Subcutaneous adipose tissue (tissue), 4 donors: ENCODE measurements around the gene SLC9A3. TPM values are rescaled to one million over a fixed set of nuclear protein-coding genes. Genes with fewer than 3 reads are reported as not detected.

Experiments
- total RNA-seq, 4 donors: library from RNA; depleted of rRNA; stranded (reverse); fragments of >200 nt; gene quantifications; one replicate each; pipeline ENCODE4 v1.1.0, GENCODE V29; 2016
- TF ChIP-seq, protein P1 (sequence below): fragments of 450-650 bp; IDR thresholded peaks from one replicate; pipeline ENCODE4 v1.5.1; 2016; ENCODE audit warnings: low read depth, mild to moderate bottlenecking, control low read depth, antibody characterized with exemption, moderate library complexity

SLC9A3 gene
- 1 to 10 TPM; 1.3 to 2.3 (median 1.6) TPM for total RNA-seq

DNA sequence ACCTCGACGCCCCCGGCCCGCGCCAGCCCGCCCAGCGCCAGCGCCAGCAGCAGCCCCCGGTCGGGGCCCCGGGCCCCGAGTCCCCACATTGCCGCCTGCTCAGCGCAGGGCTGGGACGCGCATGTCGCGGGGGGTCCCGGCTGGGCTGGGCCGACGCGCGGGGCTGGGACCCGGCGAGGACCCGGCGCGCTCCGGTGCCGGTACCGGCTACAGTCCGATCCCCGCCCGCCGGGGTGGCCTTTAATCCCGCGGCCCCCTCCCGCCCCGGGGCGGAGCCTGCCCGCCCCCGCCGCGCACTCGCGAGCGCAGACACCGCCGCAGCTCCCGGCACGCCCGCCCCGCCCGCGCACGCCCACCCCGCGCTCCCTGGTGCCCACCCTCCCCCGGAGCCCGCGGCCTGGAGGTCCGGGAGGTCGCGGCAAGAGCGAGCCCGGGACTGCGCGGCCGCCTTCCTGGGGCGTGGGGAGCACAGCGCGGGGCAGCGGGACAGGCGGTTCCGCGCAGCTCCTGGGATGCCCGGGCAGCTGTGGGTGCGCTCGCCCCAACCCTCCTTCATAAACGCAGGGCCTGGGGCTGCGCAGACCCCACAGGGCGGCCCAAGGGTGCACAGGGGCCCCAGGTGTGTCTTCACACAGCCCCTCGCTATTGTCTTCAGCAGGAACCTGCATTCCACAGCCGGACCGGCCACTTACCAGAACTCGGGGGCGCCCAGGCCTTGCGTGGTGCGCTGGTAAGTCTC is at the start of gene SLC9A3:
TSS of gene SLC9A3 (minus strand) at position 216 of the 739 bp plus-strand sequence.
- TF ChIP-seq, protein P1, sequence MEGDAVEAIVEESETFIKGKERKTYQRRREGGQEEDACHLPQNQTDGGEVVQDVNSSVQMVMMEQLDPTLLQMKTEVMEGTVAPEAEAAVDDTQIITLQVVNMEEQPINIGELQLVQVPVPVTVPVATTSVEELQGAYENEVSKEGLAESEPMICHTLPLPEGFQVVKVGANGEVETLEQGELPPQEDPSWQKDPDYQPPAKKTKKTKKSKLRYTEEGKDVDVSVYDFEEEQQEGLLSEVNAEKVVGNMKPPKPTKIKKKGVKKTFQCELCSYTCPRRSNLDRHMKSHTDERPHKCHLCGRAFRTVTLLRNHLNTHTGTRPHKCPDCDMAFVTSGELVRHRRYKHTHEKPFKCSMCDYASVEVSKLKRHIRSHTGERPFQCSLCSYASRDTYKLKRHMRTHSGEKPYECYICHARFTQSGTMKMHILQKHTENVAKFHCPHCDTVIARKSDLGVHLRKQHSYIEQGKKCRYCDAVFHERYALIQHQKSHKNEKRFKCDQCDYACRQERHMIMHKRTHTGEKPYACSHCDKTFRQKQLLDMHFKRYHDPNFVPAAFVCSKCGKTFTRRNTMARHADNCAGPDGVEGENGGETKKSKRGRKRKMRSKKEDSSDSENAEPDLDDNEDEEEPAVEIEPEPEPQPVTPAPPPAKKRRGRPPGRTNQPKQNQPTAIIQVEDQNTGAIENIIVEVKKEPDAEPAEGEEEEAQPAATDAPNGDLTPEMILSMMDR: no peak

DNA sequence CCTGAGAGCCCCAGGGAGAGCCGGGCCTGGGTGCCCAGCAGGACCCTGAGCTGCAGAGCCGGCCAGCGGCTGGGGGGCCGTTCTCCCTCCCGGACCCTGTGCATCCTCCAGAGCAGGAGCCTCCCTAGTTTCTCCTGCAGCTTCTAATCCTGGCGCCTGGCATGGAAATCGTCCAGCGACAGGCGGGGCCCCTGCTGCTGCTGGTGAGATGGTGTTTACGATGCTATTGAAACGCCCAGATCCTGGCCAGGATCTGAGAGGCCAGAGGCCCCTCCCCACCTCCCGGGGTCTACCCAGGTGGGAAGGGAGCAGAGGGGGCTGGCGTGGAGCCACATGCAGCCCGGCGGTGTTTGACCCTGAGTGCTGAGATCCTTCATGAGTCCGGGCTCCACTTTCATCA is 49.7 kb upstream of the SLC9A3 start:
- TF ChIP-seq, protein P1: no peak

DNA sequence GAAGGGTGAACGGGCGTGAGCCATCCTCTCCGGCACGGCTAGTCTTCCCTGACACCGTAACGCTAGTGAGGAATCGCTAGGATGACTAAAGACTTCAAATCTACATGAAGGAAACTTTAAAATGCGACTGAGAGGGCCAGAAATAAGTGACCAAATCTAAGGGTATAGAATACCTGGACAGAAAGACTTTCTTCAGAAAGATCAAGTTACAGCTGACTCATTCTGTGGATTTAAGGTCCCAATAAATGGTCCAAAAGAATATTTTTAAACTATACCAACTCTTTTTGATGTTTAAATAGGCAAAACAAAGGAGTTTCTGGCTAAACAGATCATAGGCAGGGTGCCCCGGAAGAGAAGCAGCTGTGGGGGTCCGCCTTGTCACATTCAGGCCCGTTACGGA is 49.0 kb upstream of the SLC9A3 start:
- TF ChIP-seq, protein P1: no peak

DNA sequence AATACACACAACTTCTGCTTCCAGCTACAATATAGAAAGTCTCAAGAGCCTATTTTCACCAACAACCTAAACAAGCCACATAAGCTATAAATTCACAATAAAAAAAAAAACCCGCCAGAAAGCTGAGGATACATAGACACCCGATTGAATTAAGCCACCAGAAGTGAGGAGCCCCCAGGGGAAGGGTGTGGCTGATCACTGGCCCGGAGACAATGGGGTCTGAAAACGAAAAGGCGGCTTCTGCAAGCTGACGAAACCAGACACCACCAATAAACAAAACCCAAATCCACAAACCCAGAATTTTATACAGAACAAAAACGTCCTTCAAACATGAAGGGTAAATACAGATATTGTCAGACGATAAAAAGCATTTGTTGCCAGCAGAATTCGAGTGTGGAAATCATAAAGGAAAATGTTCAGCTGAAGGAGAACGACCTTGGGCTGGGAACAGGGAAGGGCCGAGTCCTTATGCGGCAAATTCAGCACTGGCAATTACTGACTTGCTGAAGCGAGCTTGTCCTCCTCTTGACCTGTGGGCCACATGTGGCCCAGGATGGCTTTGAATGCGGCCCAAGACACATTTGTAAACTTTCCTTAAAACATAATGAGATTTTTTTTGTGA is 48.3 kb upstream of the SLC9A3 start:
- TF ChIP-seq, protein P1: no peak

DNA sequence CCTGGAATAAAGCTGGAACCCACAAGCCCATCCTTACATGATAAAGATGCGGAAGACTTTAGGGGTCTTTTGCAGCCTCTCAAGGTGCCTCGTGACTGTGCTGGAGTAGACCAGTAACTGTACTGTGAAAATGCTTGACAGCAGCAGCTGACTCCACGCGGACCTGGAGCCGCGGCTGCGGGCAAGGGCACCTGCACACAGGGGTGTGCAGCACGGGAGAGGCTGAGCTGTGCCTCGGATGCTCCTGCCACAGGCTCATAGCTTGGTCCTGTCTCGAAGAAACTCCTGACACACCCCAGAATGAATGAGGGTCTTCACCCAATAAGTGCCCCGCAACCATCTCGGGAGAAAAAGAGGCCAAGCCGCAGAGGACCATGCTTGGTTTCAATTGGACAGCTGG is 47.5 kb upstream of the SLC9A3 start:
- TF ChIP-seq, protein P1: no peak

DNA sequence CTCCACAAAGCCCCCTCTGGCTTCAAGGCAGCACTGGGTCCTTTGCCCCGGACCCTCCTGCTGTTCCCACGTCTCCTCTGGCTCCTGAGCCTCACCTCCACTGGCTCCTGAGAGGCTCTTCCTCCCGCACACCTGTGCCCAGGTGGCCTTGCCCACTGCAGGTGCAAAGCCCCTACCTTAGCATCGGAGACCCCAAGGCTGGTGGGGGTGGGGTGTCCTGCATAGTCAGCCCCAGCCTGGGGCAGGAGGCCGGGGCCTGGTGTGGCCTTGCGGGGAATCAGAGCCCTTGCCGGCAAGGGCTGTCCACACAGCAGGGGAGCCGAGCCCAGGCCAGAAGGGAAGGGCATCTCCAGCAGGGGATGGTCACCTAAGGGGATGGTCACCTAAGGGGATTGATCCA is 46.6 kb upstream of the SLC9A3 start:
- TF ChIP-seq, protein P1: no peak

DNA sequence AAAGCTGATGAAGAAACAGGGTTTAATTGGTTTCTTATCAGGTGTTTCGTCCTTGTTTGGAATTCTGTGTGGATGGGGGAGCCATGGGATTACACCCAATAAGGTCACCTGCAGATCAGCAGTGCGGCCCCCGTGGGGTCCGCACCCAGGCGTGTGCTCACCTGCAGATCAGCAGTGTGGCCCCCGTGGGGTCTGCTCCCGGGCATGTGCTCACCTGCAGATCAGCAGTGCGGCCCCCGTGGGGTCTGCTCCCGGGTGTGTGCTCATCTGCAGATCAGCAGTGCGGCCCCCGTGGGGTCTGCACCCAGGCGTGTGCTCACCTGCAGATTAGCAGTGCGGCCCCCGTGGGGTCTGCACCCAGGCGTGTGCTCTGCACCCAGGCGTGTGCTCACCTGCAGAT is 46.2 kb upstream of the SLC9A3 start:
- TF ChIP-seq, protein P1: no peak
